Breast epithelium (tissue), 4 donors: ENCODE measurements around the gene DPP7. TPM values are rescaled to one million over a fixed set of nuclear protein-coding genes. Genes with fewer than 3 reads are reported as not detected.

Source experiments
- DNase-seq, 2 donors: peaks; one replicate each; pipeline ENCODE4 v3.0.0-alpha.2; 2019; ENCODE audit warnings: low spot score in 2 of 2
- H3K27ac ChIP-seq, 2 donors: fragments of 200-600 bp; sonication (generic) in 1 of 2; one replicate each; pipeline ENCODE4 v1.5.1; 2016 to 2019; ENCODE audit warnings: mild to moderate bottlenecking in 1 of 2
- H3K27me3 ChIP-seq, 2 donors: fragments of 200-600 bp; sonication (generic) in 1 of 2; one replicate each; pipeline versions ENCODE4 v1.5.1 to v1.6.0; 2017 to 2019; ENCODE audit warnings: control low read depth in 1 of 2, mild to moderate bottlenecking in 1 of 2
- H3K36me3 ChIP-seq: fragments of 200-600 bp; one replicate; pipeline ENCODE4 v1.5.1; 2019
- H3K4me1 ChIP-seq, 2 donors: fragments of 200-600 bp; sonication (generic); one replicate each; pipeline ENCODE4 v1.5.1; 2016 to 2019; ENCODE audit warnings: control low read depth in 1 of 2
- H3K4me3 ChIP-seq, 3 donors: fragments of 200-600 bp; sonication (generic); 1 replicate in 2 of 3; 2 replicates in 1 of 3; pipeline ENCODE4 v1.5.1; 2016 to 2019; ENCODE audit warnings: mild to moderate bottlenecking in 3 of 3, moderate library complexity in 2 of 3
- H3K9me3 ChIP-seq, 2 donors: fragments of 200-600 bp; sonication (generic) in 1 of 2; one replicate each; pipeline ENCODE4 v1.5.1; 2016 to 2019; ENCODE audit warnings: control low read depth in 1 of 2
- CTCF ChIP-seq, 3 donors: fragments of 450-650 bp; IDR thresholded peaks; one replicate each; pipeline ENCODE4 v1.5.1; 2016 to 2017; ENCODE audit warnings: antibody characterized with exemption in 3 of 3, mild to moderate bottlenecking in 3 of 3, moderate library complexity in 3 of 3
- POLR2A ChIP-seq: fragments of 450-650 bp; IDR thresholded peaks from one replicate; pipeline ENCODE4 v1.6.1; 2016; ENCODE audit warnings: antibody characterized with exemption, mild to moderate bottlenecking, moderate library complexity
- POLR2AphosphoS5 ChIP-seq, 3 donors: sonication (generic); formaldehyde crosslinking; IDR thresholded peaks; one replicate each; pipeline ENCODE4 v1.6.1; 2017; ENCODE audit warnings: antibody characterized with exemption in 3 of 3
- intact Hi-C: fragments of 100-400 bp; cut with DNase I; formaldehyde crosslinking; loops from one replicate; pipeline ENCODE4 v1.15.1; 2023; ENCODE audit warnings: low total_unique reads
- total RNA-seq, 3 donors: library from RNA; depleted of rRNA; stranded (reverse); fragments of >200 nt; gene quantifications; one replicate each; pipeline ENCODE4 v1.1.0, GENCODE V29; 2016

DPP7 gene
- total RNA-seq, 3 donors from 2014 or later, result 115 to 137 (median 132) TPM

DNA sequence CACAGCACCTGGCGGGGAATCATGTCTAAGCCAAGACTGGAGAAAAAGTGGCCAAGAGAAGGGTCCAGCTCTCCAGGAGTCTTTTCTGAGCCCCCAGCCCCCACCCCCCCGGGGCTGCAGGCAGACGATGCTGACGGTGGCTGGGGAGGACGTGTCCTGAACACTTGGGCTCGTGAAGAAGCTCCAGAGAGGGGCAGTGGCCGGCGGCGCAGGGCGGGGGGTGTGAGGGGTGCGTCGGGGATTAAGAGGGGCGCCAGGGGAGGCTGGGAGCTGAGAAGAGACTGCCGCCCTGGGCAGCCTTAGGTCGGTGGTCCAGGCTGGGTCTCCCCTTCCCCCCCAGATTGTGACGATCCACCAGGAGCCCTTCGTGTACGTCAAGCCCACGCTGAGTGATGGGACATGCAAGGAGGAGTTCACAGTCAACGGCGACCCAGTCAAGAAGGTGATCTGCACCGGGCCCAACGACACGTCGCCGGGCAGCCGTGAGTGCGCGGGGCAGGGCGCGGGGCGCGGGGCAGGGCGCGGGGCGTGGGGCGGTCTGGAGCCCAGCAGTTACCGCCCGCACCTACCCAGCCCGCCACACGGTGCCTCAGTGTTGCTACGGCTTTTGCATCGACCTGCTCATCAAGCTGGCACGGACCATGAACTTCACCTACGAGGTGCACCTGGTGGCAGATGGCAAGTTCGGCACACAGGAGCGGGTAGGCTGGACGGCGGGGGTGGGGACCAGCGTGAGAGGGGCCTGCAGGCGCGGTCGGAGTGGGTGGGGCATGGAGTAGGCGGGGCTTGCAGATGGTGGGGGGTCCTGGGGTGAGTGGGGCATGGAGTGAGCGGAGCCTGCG is 46.4 kb upstream of the DPP7 start:
- DNase-seq, result no peak
- intact Hi-C loops, result no loop called here
- H3K4me1 ChIP-seq, result peaks cover 0 to 4% of the 10 kb centered on the region in 2 donors
- TF ChIP-seq POLR2A, result no peak
- TF ChIP-seq CTCF (IDR thresholded peaks at IDR 0.05), result no peak
- TF ChIP-seq POLR2AphosphoS5 (IDR thresholded peaks at IDR 0.05), result no peak
- peaks cover 11 to 100% of the 10 kb centered on the region in 2 donors for H3K27me3 ChIP-seq
- H3K4me3 ChIP-seq, result peak overlapping the region in 1 of 3 donors; percentile 66
- no peaks in the 10 kb centered on the region for H3K36me3 ChIP-seq
- H3K9me3 ChIP-seq, result no peaks in the 10 kb centered on the region
- H3K27ac ChIP-seq, result no peak overlapping the region

DNA sequence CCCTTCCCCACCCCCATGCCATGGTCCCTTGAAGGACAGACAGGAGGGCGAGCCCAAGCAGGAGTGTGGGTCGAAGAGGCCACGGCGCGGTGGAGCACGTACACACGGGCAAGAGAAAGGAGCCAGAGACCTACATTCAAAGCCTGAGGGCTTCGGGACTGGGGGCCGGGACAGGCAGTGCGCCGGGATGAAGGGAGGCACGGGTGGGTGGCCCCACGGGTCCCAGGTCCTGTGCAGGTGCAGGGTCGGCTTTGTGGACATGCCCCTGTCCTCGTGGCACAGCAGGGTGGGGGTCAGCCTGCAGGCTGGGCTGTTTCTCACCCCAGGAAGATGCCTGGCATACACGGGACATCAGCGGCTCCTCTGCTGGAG is 45.5 kb upstream of the DPP7 start:
- peaks cover 0 to 4% of the 10 kb centered on the region in 2 donors for H3K4me1 ChIP-seq
- no peak overlapping the region for H3K27ac ChIP-seq
- intact Hi-C loops, result no loop called here
- H3K4me3 ChIP-seq, result no peak overlapping the region
- peaks cover 7 to 100% of the 10 kb centered on the region in 2 donors for H3K27me3 ChIP-seq
- no peaks in the 10 kb centered on the region for H3K36me3 ChIP-seq
- H3K9me3 ChIP-seq, result no peaks in the 10 kb centered on the region
- DNase-seq, result no peak
- no peak for TF ChIP-seq POLR2AphosphoS5 (IDR thresholded peaks at IDR 0.05)
- no peak for TF ChIP-seq CTCF (IDR thresholded peaks at IDR 0.05)
- no peak for TF ChIP-seq POLR2A

DNA sequence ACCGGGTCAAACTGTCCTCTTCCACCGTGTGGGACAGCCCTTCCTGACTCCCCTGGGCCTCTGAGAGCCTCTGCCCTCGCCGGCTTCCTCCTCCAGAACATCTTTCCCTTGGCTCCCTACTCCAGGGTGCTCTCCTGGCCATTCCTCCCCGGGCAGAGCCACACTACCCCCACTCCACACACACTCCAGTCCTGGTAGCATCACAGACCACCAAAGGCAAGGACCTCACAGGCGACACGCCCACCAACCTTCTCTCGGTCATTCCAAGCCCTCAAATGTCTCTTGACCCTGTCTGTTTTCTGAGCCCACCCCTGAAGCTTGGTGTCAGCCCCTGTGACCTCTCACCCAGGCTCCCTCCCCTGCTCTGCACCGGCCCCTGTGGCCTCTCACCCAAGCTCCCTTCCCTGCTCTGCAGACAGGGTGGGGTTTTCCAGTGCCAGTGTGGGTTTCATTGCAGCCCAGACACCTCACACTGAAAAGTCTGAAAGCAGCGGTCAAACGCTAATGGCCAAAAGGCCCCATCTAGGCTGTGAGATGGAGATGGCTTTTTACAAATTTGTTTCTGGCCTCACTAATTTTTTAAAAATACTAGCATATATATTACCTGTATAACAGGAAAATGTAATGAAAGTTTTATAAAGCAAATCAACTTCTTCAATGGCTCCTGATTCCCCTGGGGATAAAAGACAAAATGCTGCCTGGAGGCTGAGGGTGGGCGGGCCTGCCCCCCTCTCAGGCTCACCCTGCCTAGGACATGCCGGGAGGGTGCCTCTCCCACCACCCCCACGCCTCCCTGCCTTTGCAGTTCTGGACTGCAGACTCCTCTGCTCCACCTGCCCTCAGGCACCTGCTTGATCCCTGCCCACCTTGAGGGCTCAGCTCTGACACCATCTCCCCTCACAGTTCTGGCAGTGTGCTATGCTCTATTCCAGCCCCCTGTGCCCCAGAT is 44.8 kb upstream of the DPP7 start:
- Histone ChIP-seq H3K9me3 (no peaks in the 10 kb centered on the region), H3K36me3 (no peaks in the 10 kb centered on the region), H3K4me1 (peaks cover 0 to 4% of the 10 kb centered on the region in 2 donors), H3K27ac (no peak overlapping the region), H3K27me3 (peaks cover 5 to 99% of the 10 kb centered on the region in 2 donors), H3K4me3 (no peak overlapping the region)
- no peak for DNase-seq
- intact Hi-C loops, result no loop called here
- TF ChIP-seq CTCF (IDR thresholded peaks at IDR 0.05) (no peak), POLR2AphosphoS5 (IDR thresholded peaks at IDR 0.05) (no peak), POLR2A (no peak)

- H3K36me3 ChIP-seq, result no peaks in the 10 kb centered on the region
- H3K27ac ChIP-seq, result no peak overlapping the region
- peaks cover 0 to 4% of the 10 kb centered on the region in 2 donors for H3K4me1 ChIP-seq
- no peak for DNase-seq
- intact Hi-C loops, result no loop called here
- no peak overlapping the region for H3K4me3 ChIP-seq
- H3K27me3 ChIP-seq, result peaks cover 3 to 91% of the 10 kb centered on the region in 2 donors
- no peaks in the 10 kb centered on the region for H3K9me3 ChIP-seq
- TF ChIP-seq POLR2AphosphoS5 (IDR thresholded peaks at IDR 0.05), result no peak
- TF ChIP-seq POLR2A, result no peak
- no peak for TF ChIP-seq CTCF (IDR thresholded peaks at IDR 0.05)
Measured at GRCh38 chr9:137158625-137159024, 44.1 kb upstream of the DPP7 start.
